Endothelial cell of umbilical vein (primary cell): ENCODE results near the gene RPS27.

Source experiments
- EZH2 ChIP-seq: IDR thresholded peaks from 2 replicates; pipeline ENCODE4 v1.6.1; 2012; ENCODE audit warnings: borderline replicate concordance, low read depth, mild to moderate bottlenecking, moderate library complexity, low read length, inconsistent platforms; ENCODE audit not compliant: severe bottlenecking
- MYC ChIP-seq: IDR thresholded peaks from one replicate; pipeline ENCODE4 v1.6.1; 2011; ENCODE audit warnings: mild to moderate bottlenecking, low read depth, low read length
- POLR2A ChIP-seq: IDR thresholded peaks from 2 replicates; pipeline ENCODE4 v1.6.1; 2012; ENCODE audit warnings: low read depth, mild to moderate bottlenecking, control low read depth, low read length
- POLR2AphosphoS5 ChIP-seq: IDR thresholded peaks from 2 replicates; pipeline ENCODE4 v1.6.1; 2012; ENCODE audit warnings: low read depth, mild to moderate bottlenecking, control low read depth, low read length, moderate library complexity; ENCODE audit not compliant: insufficient read depth
- TF ChIP-seq, protein P1 (sequence below), 2 donors: IDR thresholded peaks; 1 replicate in 1 of 2; 2 replicates in 1 of 2; pipeline ENCODE4 v1.5.1; 2011; ENCODE audit warnings: low read length in 2 of 2, mild to moderate bottlenecking in 2 of 2, moderate library complexity in 2 of 2, control low read depth in 1 of 2, inconsistent platforms in 1 of 2, low read depth in 1 of 2; ENCODE audit not compliant: insufficient read depth in 1 of 2; ENCODE audit errors: extremely low read depth in 1 of 2

DNA sequence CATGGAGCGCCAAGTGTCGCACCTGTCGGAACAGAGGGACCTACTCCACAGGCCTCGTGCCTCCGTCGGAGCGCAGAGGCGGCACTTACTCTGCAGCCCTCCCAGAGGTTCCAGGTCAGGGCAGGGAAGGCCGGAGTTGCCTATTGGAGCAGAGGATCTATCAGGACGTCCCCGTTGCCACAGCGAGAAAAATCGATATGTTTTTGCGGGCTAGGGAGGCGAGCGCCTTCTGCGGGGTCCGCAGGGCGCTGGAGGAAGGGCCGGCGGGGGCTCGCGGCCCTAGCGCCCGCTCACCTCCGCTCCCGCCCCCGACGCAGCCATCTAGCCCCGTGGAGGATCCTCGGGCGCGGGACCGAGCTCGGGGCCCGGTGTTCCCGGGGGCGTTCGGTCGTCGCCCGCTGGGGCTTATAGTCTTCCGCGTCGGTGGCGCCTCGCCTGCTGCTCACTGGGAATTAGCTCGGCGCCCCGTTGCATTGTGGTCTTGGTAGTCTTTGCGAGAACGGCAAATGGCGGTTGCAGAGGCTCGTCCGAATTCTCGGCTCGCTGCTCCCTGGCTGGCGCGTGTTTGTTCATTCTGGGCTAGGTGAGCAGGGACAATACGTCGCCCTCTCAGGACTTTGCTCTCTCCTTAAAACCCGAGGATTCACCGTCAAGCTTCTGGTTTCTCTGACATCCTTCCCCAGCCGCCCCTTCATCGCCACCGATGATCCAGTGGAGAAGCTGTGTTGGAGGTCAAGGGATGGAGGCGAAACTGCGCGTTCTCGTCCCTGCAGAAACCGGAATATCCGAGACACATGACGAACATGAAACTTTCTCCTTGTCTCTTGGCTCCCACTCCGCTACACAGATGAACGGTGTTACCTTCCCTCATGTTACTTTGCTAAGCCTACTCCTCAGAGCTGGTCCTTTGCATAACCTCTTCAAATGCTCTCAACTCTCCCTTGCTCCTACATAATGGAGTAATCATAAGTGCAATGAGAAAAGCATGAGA is 13.0 kb upstream of the RPS27 start, which contains the start of gene JTB:
- TF ChIP-seq, protein P1, sequence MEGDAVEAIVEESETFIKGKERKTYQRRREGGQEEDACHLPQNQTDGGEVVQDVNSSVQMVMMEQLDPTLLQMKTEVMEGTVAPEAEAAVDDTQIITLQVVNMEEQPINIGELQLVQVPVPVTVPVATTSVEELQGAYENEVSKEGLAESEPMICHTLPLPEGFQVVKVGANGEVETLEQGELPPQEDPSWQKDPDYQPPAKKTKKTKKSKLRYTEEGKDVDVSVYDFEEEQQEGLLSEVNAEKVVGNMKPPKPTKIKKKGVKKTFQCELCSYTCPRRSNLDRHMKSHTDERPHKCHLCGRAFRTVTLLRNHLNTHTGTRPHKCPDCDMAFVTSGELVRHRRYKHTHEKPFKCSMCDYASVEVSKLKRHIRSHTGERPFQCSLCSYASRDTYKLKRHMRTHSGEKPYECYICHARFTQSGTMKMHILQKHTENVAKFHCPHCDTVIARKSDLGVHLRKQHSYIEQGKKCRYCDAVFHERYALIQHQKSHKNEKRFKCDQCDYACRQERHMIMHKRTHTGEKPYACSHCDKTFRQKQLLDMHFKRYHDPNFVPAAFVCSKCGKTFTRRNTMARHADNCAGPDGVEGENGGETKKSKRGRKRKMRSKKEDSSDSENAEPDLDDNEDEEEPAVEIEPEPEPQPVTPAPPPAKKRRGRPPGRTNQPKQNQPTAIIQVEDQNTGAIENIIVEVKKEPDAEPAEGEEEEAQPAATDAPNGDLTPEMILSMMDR (IDR thresholded peaks at IDR 0.05; ENCODE audit: extremely low read depth in 1 of 2, insufficient read depth in 1 of 2, low read depth in 1 of 2, low read length in 2 of 2): no peak
- TF ChIP-seq EZH2 (no peak), POLR2A (peak; percentile 94), POLR2AphosphoS5 (peak; percentile 88), MYC (no peak)
